ENCODE measurements around the gene ADAMTSL3. TPM values are rescaled to one million over a fixed set of nuclear protein-coding genes. Genes with fewer than 3 reads are reported as not detected.

Gene ADAMTSL3
- total RNA-seq, 1 donor from 2014 or later = 2.4 TPM

GRCh38 chr15:83626171-83626802 is 27.6 kb upstream of the ADAMTSL3 start:
- Mint-ChIP-seq H3K4me3 (ENCODE audit: unreplicated experiment) (no peak overlapping the region), H3K9me3 (ENCODE audit: unreplicated experiment) (peaks cover 8% of the 10 kb centered on the region), H3K36me3 (ENCODE audit: low read depth, unreplicated experiment) (no peaks in the 10 kb centered on the region), H3K27ac (ENCODE audit: unreplicated experiment) (peak overlapping the region; percentile 76), H3K27me3 (ENCODE audit: low read depth, unreplicated experiment) (peaks cover 2% of the 10 kb centered on the region), H3K4me1 (ENCODE audit: low read depth, unreplicated experiment) (peaks cover 6% of the 10 kb centered on the region)
- Histone ChIP-seq H3K9ac (ENCODE audit: low read length) (no peak overlapping the region), H3K36me3 (ENCODE audit: insufficient read depth, low read length) (no peaks in the 10 kb centered on the region), H3K4me3 (ENCODE audit: insufficient read depth, low read depth, low read length) (no peak overlapping the region), H4K20me1 (ENCODE audit: insufficient read depth, low read length) (no peaks in the 10 kb centered on the region), H3K27ac (ENCODE audit: low read depth, low read length) (no peak overlapping the region), H3K9me3 (ENCODE audit: insufficient read depth, low read depth, low read length) (no peaks in the 10 kb centered on the region), H3K27me3 (ENCODE audit: insufficient read depth, low read length) (no peaks in the 10 kb centered on the region), H2AFZ (ENCODE audit: low read depth, low read length) (no peak overlapping the region), H3K79me2 (ENCODE audit: insufficient read depth, low read length) (no peaks in the 10 kb centered on the region), H3K4me2 (ENCODE audit: low read length) (no peak overlapping the region), H3K4me1 (ENCODE audit: insufficient read depth, low read length) (no peaks in the 10 kb centered on the region)
- TF ChIP-seq CTCF (IDR thresholded peaks at IDR 0.05; ENCODE audit: insufficient read depth, low read depth, low read length) (no peak), EZH2 (IDR thresholded peaks at IDR 0.05; ENCODE audit: insufficient read depth, low read length) (no peak)
- DNase-seq (ENCODE audit: low read depth) (peak; percentile 24), FAIRE-seq (no peak)

DNA sequence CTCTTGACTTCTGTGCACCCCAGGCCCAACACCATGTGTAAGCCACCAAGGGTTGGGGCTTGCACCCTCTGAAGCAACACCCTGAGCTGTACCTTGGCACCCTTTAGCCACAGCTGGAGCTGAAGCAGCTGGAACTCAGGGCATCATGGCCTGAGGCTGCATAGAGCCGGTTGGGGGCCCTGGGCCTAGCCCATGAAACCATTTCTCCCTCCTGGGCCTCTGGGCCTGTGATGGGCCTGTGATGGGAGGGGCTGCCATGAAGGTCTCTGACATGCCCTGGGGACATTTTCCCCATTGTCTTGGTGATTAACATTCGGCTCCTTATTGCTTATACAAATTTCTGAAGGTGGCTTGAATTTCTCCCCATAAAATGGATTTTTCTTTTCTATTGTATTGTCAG is 22.4 kb upstream of the ADAMTSL3 start:
- Mint-ChIP-seq H3K36me3 (ENCODE audit: low read depth, unreplicated experiment) (peaks cover 2% of the 10 kb centered on the region), H3K27ac (ENCODE audit: unreplicated experiment) (no peak overlapping the region), H3K4me1 (ENCODE audit: low read depth, unreplicated experiment) (no peaks in the 10 kb centered on the region), H3K9me3 (ENCODE audit: unreplicated experiment) (peaks cover 11% of the 10 kb centered on the region), H3K27me3 (ENCODE audit: low read depth, unreplicated experiment) (peaks cover 12% of the 10 kb centered on the region), H3K4me3 (ENCODE audit: unreplicated experiment) (no peak overlapping the region)
- Histone ChIP-seq H3K27me3 (ENCODE audit: insufficient read depth, low read length) (no peaks in the 10 kb centered on the region), H2AFZ (ENCODE audit: low read depth, low read length) (no peak overlapping the region), H4K20me1 (ENCODE audit: insufficient read depth, low read length) (no peaks in the 10 kb centered on the region), H3K9me3 (ENCODE audit: insufficient read depth, low read depth, low read length) (no peaks in the 10 kb centered on the region), H3K79me2 (ENCODE audit: insufficient read depth, low read length) (no peaks in the 10 kb centered on the region), H3K36me3 (ENCODE audit: insufficient read depth, low read length) (no peaks in the 10 kb centered on the region), H3K27ac (ENCODE audit: low read depth, low read length) (no peak overlapping the region), H3K4me1 (ENCODE audit: insufficient read depth, low read length) (no peaks in the 10 kb centered on the region), H3K4me2 (ENCODE audit: low read length) (no peak overlapping the region), H3K9ac (ENCODE audit: low read length) (no peak overlapping the region), H3K4me3 (ENCODE audit: insufficient read depth, low read depth, low read length) (no peak overlapping the region)
- no peak for DNase-seq (ENCODE audit: low read depth)
- no peak for FAIRE-seq
- no peak for TF ChIP-seq CTCF (IDR thresholded peaks at IDR 0.05; ENCODE audit: insufficient read depth, low read depth, low read length)
- TF ChIP-seq EZH2 (IDR thresholded peaks at IDR 0.05; ENCODE audit: insufficient read depth, low read length) = no peak

DNA sequence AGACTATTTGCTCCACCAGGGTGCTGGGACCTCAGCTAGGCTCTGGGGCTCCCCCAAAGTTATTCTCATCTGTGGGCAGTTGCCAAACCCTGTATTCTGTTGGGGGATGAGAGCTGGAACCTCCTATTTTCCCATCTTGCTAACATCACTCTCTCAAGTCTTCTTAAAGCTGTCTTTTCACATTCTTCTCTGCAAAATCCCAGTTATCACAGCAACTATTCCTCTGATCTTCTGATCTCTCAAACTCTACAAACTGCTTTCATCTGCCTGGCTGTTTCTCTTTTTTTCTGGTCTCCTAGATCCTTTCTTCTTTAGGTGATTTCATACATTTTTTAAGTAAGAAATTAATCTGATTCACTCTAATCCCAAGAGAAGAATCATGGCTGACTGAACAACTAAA is 10.7 kb upstream of the ADAMTSL3 start:
- no peaks in the 10 kb centered on the region for H3K36me3 Mint-ChIP-seq (ENCODE audit: low read depth, unreplicated experiment)

More for the DNA sequence above, 10.7 kb upstream of the ADAMTSL3 start:
- no peak for TF ChIP-seq EZH2 (IDR thresholded peaks at IDR 0.05; ENCODE audit: insufficient read depth, low read length)
- no peak for TF ChIP-seq CTCF (IDR thresholded peaks at IDR 0.05; ENCODE audit: insufficient read depth, low read depth, low read length)
- H3K36me3 ChIP-seq (ENCODE audit: insufficient read depth, low read length) = no peaks in the 10 kb centered on the region
- H3K79me2 ChIP-seq (ENCODE audit: insufficient read depth, low read length) = no peaks in the 10 kb centered on the region
- no peak for FAIRE-seq
- H3K4me1 Mint-ChIP-seq (ENCODE audit: low read depth, unreplicated experiment) = no peaks in the 10 kb centered on the region
- H3K27me3 Mint-ChIP-seq (ENCODE audit: low read depth, unreplicated experiment) = peaks cover 4% of the 10 kb centered on the region
- H3K4me3 ChIP-seq (ENCODE audit: insufficient read depth, low read depth, low read length) = no peak overlapping the region
- H3K4me1 ChIP-seq (ENCODE audit: insufficient read depth, low read length) = no peaks in the 10 kb centered on the region
- no peak for DNase-seq (ENCODE audit: low read depth)
- H3K9me3 Mint-ChIP-seq (ENCODE audit: unreplicated experiment) = peaks cover 15% of the 10 kb centered on the region
- no peak overlapping the region for H2AFZ ChIP-seq (ENCODE audit: low read depth, low read length)
- no peak overlapping the region for H3K9ac ChIP-seq (ENCODE audit: low read length)
- no peak overlapping the region for H3K4me2 ChIP-seq (ENCODE audit: low read length)
- no peak overlapping the region for H3K4me3 Mint-ChIP-seq (ENCODE audit: unreplicated experiment)
- H3K27me3 ChIP-seq (ENCODE audit: insufficient read depth, low read length) = no peaks in the 10 kb centered on the region
- H3K9me3 ChIP-seq (ENCODE audit: insufficient read depth, low read depth, low read length) = no peaks in the 10 kb centered on the region
- H4K20me1 ChIP-seq (ENCODE audit: insufficient read depth, low read length) = no peaks in the 10 kb centered on the region
- no peak overlapping the region for H3K27ac ChIP-seq (ENCODE audit: low read depth, low read length)
- no peak overlapping the region for H3K27ac Mint-ChIP-seq (ENCODE audit: unreplicated experiment)

Data from astrocyte (in vitro differentiated cells and primary cell).